ENCODE results near the gene LILRB4.
"Not testable (repeated sequence)": the region's sequence is repeated elsewhere in the genome, so short reads cannot be mapped to it uniquely, and the experiment has no call there.

LILRB4 gene

GRCh38 chr19:54650108-54650655 lies 12.6 kb upstream of the LILRB4 start:
- no peak for DNase-seq (ENCODE audit: low spot score)

GRCh38 chr19:54653181-54653809 lies 9.5 kb upstream of the LILRB4 start:
- DNase-seq (ENCODE audit: low spot score): no peak

- DNase-seq (ENCODE audit: low spot score): no peak
Observed at GRCh38 chr19:54654447-54655321, 8.1 kb upstream of the LILRB4 start.

- no peak for DNase-seq (ENCODE audit: low spot score)
Observed at GRCh38 chr19:54659300-54659699, 3.5 kb upstream of the LILRB4 start.

- DNase-seq (ENCODE audit: low spot score): no peak
Observed at GRCh38 chr19:54660306-54660705, 2.5 kb upstream of the LILRB4 start.

- DNase-seq (ENCODE audit: low spot score): no peak
Observed at GRCh38 chr19:54660964-54661363, 1.8 kb upstream of the LILRB4 start.

GRCh38 chr19:54661846-54662481 lies 821 bp upstream of the LILRB4 start:
- no peak for DNase-seq (ENCODE audit: low spot score)

- no peak for DNase-seq (ENCODE audit: low spot score)
Observed at GRCh38 chr19:54665530-54665929, 2.7 kb downstream of the LILRB4 start.

- no peak for DNase-seq (ENCODE audit: low spot score)
Observed at GRCh38 chr19:54667217-54667616, 4.4 kb downstream of the LILRB4 start.

- no peak for DNase-seq (ENCODE audit: low spot score)
Observed at GRCh38 chr19:54668353-54668752, 5.6 kb downstream of the LILRB4 start.

GRCh38 chr19:54670576-54671357 lies 8.0 kb downstream of the LILRB4 start:
- no peak for DNase-seq (ENCODE audit: low spot score)

- no peak for DNase-seq (ENCODE audit: low spot score)
Observed at GRCh38 chr19:54673222-54673621, 10.4 kb downstream of the LILRB4 start.

GRCh38 chr19:54674021-54674617 lies 11.3 kb downstream of the LILRB4 start:
- DNase-seq (ENCODE audit: low spot score): no peak

GRCh38 chr19:54676210-54676834 lies 13.5 kb downstream of the LILRB4 start:
- DNase-seq (ENCODE audit: low spot score): not testable (repeated sequence)

GRCh38 chr19:54677217-54677616 lies 14.4 kb downstream of the LILRB4 start:
- DNase-seq (ENCODE audit: low spot score): no peak

GRCh38 chr19:54681596-54681995 lies 18.8 kb downstream of the LILRB4 start:
- DNase-seq (ENCODE audit: low spot score): not testable (repeated sequence)

- no peak for DNase-seq (ENCODE audit: low spot score)
Observed at GRCh38 chr19:54682306-54682856, 19.6 kb downstream of the LILRB4 start.

- no peak for DNase-seq (ENCODE audit: low spot score)
Observed at GRCh38 chr19:54684527-54684926, 21.7 kb downstream of the LILRB4 start.

GRCh38 chr19:54691582-54692297 lies 29.0 kb downstream of the LILRB4 start:
- no peak for DNase-seq (ENCODE audit: low spot score)

GRCh38 chr19:54692298-54692615 lies 29.5 kb downstream of the LILRB4 start:
- no peak for DNase-seq (ENCODE audit: low spot score)
